Measurements from ENCODE around the gene ZNRF3.

ZNRF3 gene

DNA sequence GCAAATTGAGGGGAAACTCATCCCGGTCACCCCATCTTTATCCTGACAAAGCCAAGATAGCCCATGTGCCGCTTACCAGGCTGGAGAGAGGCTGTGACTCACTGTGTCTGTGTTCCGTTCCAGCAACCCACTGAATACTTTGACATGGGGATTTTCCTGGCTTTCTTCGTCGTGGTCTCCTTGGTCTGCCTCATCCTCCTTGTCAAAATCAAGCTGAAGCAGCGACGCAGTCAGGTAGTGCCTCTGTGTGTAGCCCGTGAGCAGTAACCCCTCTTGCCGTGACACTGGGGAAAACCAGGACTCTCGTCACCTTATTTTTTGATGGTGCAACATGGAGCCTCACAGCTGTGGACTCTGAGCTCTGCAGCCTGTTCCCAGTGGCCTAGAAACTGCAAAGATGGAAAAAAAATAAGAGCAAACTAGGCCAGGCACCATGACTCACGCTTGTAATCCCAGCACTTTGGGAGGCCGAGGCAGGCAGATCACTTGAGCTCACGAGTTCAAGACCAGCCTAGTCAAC lies 161.3 kb downstream of the ZNRF3 start:
- DNase-seq, result no peak

DNA sequence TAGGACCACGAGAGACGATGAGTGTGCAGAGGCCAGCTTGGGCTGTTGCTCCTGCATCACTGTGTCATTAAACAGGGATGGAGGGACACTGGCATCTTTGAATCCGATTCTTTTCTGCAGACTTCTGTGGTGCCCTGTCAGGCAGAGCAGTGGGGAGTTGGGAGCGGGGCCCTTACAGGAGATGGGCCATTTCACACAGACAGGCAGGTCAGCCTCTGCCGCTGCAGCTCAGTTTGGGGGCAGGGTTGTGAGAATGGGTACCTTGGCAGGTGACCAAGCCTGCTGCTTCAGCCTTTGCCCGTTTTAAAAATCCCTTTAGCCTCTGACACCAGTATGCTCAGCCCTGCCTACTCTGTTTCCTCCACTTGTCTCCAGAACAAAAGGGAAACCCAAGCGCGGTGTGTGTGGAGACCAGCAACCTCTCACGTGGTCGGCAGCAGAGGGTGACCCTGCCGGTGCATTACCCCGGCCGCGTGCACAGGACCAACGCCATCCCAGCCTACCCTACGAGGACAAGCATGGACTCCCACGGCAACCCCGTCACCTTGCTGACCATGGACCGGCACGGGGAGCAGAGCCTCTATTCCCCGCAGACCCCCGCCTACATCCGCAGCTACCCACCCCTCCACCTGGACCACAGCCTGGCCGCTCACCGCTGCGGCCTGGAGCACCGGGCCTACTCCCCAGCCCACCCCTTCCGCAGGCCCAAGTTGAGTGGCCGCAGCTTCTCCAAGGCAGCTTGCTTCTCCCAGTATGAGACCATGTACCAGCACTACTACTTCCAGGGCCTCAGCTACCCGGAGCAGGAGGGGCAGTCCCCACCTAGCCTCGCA lies 165.7 kb downstream of the ZNRF3 start:
- DNase-seq, result no peak

DNA sequence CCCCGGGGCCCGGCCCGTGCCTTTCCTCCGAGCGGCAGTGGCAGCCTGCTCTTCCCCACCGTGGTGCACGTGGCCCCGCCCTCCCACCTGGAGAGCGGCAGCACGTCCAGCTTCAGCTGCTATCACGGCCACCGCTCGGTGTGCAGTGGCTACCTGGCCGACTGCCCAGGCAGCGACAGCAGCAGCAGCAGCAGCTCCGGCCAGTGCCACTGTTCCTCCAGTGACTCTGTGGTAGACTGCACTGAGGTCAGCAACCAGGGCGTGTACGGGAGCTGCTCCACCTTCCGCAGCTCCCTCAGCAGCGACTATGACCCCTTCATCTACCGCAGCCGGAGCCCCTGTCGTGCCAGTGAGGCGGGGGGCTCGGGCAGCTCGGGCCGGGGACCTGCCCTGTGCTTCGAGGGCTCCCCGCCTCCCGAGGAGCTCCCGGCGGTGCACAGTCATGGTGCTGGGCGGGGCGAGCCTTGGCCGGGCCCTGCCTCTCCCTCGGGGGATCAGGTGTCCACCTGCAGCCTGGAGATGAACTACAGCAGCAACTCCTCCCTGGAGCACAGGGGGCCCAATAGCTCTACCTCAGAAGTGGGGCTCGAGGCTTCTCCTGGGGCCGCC lies 166.4 kb downstream of the ZNRF3 start:
- DNase-seq, result no peak

DNA sequence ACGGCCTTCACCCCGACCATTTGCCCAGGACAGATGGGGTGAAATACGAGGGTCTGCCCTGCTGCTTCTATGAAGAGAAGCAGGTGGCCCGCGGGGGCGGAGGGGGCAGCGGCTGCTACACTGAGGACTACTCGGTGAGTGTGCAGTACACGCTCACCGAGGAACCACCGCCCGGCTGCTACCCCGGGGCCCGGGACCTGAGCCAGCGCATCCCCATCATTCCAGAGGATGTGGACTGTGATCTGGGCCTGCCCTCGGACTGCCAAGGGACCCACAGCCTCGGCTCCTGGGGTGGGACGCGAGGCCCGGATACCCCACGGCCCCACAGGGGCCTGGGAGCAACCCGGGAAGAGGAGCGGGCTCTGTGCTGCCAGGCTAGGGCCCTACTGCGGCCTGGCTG lies 167.1 kb downstream of the ZNRF3 start:
- no peak for DNase-seq

DNA sequence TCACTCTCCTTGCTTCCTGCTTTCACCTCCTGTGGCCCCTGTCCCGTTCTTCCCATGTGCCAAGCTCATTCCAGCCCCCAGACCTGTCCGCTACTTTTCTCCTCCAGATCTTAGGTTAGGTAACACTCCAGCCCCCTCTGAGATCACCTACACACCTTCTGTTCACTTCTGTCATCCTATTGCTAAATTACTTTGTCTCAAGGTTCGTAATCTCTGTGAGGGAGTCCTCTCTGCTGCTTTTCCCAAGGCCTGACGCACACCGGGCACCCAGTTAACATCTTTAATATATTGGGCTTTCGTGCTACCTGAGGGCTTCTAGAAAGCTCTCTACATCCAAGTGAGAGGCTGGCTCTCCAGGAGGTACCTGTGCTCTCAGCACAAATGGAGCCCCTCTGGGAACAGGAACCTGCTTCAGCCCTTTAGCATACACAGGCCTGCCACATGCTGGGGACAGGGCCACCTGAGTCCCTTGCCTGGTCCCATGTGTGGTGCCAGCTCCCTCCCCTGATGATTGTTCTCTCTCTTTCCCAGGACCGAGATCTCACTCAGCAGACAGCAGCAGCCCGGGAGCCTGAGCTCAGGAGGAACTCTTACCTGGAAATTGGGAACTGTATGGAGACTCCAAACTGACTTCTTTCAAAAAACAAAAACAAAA lies 169.8 kb downstream of the ZNRF3 start:
- no peak for DNase-seq

DNA sequence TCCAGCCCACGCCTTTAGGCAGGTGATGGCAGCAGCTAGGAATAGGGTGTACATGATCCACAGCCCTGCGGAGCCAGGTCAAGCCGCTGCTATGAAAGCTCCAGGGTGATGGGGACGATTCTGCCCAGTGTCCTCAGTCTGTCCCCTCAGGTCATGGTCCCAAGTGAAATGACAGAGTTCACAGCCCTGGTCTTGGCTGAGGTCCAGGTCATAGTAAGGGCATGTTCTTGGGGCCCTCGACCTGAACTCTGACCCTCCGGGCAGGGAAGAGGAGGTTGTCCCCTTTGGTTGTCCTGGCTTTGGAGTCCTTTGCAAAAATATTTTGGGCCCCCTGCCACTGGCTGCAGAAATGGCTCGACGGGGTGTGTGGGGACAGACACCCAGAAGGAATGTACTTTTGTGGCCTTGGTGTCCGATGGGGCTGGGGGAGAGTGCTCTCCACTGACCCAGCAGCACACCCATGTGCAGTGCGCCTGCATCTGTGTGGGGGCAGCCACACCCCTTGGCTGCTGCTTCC lies 170.9 kb downstream of the ZNRF3 start:
- DNase-seq, result no peak

DNA sequence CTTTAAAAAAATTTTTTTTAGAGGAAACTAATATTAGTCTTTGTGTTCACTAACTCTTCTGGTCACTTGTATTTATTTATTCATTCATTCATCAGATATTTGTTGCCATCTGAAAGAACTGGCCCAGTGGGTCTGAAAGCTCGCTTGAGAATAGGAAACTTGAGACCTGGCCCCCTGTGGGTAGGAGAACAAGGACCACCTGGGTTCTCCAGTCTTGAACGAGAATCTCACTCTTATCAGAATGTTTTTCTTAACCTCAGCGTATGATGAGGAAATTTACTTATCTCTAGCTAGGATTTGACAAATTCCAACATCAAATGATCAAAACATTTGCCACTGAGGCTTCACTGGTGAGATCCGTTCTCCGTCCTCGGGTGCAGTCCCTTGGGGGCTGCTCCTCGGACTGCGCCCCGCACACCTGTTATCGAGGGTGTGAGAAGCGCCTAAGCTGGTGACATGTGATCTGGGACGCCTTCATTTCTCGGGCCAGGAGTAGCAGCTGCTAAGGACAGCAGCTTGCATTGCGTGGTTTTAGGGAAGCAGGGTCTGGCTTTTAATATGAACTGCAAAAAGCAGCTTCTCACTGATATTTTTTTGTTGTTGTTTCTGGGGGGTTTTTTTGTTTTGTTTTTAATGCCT lies 171.9 kb downstream of the ZNRF3 start:
- no peak for DNase-seq

DNA sequence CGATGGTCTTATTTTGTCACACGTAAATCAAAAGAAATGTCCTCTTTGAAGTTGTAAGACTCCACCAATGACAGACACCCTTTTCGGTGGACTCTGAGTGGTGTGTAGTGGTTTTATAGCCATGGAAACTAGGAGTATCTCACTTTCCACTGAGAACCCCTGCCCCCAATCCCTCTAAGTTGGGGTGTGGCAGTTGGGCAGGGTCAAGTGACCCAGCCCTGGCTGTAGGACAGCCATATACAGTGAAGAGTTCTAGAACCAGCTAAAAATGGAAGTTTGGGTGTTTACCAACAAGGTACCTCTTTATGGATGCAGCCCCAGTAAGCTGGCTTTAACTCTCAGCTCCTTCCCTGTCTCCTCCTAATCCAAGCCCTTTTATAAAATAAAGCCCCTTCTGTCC lies 173.1 kb downstream of the ZNRF3 start:
- DNase-seq, result no peak

DNA sequence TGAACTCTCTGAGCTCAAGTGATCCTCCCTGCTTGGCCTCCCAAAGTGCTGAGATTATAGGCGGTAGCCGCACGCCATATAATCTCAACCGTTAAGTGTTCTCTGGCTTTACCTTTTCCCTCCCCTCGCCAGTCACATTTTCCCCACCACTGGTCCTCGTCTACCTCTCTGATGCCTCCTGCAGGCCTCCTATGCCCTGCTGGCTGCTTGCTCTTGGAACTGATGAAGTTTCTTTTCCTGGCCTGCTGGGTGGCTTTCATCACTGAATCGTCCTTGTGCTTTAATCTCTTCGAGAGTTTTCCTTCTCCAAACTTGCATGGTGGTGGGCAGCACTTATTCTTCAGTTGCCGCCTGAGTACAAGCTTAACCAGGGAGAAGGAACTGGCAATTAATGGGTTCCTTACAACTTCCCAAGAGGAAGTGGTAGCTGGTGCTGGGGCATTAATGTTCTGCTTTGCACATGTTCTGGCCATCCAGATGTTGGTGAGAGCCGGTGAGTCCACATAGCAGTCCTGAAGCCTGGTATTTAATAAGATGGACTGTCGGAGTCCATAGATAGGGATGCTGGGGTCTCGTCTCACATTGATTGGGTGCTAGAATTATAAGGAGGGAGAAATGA lies 177.0 kb downstream of the ZNRF3 start:
- no peak for DNase-seq

DNA sequence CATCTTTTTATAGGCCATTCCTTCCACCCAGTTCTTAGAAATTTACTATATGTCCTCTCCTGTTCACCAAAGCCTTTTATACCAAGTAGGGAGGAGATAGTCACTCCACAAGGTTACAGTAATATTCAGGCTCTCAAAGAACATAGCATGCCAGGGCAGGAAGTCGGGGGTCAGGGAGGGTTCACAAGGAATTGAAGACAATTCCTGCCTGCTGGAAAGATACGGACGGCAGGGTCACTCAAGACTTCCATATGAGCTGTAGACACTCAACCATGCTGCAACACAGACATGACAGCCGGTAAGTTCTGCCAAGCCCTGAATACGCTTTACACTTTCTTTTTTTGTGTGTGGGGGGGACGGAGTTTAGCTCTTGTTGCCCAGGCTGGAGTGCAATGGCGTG lies 177.6 kb downstream of the ZNRF3 start:
- no peak for DNase-seq

DNA sequence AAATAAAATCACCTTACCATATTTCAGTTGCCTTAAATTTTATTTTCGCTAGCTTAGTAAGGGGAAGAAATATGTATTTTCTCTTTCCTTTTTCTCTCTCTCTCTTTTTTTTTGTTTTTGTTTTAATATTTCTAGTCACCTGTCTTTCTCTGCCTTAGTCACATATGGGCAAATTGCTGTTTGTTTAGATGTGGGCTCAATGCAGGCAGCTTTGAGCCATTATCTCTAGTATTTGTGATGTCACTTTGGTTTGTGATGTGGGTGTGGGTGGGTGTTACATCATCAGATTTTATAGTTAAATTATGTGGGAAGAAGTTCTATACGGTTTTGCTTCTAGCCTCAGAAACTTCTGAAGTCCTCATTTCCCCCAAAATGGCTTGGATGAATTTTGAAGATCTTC lies 178.4 kb downstream of the ZNRF3 start, which contains the start of gene C22orf31:
C22orf31 (minus strand) TSS at position 59 of the 400 bp plus-strand sequence; CDS start at position 20, 39 bp downstream.
- no peak for DNase-seq

DNA sequence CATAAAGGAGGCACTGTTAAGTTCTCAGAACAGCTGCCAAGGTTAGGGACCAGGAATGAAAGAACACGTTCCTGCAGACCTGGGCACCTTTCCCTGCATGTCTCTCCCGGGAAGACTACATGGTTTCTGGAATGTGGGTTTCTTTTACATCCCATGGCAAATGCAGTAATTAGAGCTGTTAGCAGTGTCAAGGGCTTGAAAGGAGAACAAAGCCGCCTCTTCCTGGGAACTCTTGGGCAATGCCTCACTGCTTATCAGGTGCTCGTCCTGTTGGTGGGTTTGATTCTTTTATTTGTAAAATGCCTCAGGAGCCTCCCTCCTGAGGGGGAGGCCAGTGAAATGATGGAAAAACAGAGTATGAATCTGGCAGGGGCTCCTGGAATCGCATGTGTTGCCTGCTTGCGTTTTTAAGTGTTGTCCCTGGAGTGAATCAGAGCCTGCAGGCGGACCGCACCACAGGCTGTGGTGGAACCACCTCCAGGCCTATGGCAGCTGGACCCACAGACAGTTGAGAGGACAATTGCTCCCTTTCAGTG lies 179.0 kb downstream of the ZNRF3 start:
- no peak for DNase-seq

DNA sequence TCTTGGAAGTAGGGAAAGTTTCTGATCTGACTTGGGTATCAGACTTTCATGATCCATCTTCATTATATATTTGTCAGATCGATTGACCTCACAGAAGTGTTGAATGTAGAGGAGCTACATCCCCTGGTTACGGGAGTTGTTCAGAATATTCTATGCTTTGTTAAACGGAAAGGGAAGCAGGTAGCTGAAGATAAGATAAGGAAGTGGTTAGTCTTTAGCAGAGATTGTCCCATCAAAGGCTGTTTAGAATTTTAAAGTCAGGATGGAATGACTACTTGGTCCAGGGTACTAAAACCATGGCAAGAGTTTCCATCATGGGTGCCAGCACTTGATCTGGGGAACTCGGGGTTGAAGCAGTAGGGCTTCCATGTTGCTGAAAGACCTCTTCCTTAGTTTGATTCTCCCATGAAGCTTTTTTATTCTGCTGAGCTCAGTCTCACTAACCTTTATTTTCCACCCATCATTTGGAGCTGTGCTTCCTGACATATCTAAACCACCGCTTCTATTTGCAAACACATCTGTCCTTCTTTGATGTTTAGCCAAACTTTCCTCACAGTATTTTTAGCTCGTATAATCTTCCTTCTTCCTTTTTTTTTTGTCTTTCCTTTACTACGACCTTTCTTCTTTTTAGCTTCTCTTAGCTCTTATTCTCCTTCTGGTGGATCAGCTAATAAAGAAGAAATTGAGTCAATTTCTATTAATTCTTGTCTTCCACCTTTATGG lies 182.3 kb downstream of the ZNRF3 start:
- DNase-seq, result no peak

DNA sequence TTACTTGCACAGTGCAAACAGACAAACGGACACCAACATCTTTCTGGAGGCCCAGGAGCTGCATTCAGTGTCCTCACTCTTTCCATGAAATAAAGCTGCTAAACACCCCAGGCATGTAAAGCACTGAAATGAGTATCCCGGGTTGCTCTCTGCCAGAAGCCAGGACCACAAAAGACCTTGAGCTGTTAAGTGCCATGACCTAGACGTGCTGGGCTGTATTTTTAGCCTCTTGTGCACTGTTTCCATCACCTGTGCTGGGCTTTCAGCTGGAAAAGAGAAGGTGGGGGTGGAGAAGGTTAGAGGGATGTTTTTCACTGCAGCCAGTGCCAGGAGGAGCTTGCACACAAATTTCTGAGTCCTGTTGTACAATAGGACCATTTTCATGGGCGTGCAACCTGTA lies 186.1 kb downstream of the ZNRF3 start:
- DNase-seq, result no peak

DNA sequence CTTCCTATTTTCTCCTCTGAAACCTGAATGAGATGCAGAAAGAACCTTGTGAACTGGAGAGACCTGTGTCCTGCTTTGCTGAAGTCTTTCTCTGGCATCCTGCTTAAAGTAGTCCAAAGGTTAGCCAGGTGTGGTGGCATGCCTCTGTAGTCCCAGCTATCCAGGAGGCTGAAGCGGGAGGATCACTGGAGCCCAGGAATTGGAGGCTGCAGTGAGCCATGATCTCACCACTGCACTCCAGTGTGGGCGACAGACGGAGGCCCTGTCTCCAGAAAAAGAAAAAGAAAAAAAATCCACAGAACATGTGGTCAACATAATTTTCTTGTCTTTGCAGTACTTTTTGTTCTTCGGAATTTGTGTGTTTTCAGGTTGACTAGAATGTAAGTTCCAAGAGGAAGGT lies 187.1 kb downstream of the ZNRF3 start:
- no peak for DNase-seq

DNA sequence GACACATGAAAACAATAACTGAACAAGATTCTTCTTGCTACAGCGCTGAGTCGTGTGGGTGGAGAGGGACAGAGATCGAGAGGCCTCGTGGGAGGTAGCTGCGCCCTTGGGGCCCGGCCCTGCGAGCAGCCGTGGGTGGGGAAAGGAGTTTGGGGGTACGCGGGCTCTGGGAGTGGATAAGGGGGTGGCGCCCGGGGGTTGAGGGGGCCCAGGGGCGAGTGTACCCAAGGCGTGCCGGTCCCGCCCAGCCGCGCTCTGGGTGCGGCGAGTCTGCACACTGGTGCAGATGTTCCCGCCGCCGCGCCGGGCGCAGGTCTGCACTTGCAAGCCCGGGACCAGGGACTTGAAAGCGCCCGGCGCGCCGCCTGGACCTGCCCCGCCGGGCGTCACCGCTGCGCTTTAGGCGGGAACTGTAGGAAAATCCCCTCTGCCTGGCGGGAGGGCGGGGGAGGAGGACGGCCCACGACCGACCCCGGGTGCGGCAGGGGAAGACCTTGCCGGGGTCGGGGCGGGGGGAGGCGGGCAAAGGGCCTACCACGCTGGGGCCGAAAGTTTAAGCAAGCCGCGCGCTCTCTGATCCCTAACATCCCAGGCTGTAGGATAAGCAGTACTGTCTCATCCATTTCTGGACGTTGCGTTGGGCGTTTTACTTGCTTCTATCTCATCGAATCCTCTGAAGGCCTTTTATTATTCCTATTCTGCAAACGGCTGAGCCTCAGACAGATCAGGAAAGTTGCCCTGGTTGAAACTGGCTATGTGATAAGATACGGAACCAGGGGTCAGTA lies 188.1 kb downstream of the ZNRF3 start:
- peak; percentile 35 for DNase-seq

DNA sequence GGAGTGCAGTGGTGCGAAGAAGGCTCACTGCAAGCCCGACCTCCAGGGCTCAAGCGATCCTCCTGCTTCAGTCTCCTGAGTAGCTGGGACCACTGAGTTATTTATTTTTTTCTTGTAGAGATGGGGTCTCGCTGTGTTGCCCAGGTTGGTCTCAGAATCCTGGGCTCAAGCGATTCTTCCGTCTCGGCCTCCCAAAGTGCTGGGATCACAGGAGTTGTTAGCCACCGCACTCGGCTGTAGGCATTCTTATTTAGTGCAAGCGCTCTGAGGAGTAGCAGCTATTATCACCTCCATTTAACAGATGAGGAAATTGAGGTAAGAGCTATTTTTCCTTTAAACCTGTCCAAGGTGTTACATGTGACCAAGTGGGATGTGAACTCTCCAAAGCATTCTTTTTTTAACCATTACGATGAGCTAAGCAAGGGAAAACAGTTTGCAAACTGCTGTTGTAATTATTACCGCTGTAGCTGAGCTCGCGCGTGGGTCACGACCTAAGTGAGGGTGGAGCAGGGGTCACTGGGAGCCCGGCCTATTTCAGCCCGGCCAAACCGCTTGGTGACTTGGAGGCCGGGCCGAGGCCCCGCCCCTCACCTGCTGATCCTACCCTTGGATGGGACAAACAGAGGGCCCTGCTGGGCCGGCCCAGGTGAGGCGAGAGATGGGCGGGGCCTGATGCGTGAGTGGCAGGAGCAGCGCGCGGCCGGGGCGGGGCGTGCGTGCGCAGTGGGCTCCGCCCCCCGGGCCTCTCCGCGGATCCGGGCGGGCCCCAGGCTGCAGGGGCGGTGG lies 189.0 kb downstream of the ZNRF3 start:
- DNase-seq, result peak; percentile 86

DNA sequence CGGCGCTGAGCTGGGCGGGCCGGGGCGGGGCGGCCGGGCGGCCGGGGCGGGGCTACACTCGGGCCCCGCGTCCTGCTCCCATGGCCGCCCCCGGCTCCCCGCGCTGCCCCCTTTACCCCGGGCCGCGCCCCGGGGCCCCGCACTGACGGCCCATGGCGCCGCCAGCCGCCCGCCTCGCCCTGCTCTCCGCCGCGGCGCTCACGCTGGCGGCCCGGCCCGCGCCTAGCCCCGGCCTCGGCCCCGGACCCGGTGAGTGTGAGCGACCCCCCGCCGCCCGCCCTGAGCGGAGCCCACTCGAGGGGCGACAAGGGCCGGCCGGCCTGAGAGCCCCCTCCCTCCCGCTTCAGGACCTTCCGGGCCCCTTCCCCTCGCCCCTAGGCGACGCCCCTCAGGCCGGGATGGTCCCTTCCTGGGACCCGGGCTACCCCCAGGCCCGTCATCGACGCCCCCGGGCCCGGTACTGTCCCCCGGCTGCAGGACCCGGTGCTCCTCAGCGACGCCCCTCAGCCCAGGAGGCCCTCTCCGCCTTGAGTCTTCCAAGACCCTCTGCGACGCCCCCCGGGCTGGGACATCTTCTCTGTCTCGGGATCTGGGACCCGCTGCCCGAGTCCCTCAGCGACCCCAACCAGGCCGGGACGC lies 189.7 kb downstream of the ZNRF3 start, which contains the start of gene KREMEN1:
KREMEN1 (plus strand) TSS at position 57 of the 639 bp plus-strand sequence; CDS start at position 153, 96 bp downstream.
- DNase-seq, result no peak

DNA sequence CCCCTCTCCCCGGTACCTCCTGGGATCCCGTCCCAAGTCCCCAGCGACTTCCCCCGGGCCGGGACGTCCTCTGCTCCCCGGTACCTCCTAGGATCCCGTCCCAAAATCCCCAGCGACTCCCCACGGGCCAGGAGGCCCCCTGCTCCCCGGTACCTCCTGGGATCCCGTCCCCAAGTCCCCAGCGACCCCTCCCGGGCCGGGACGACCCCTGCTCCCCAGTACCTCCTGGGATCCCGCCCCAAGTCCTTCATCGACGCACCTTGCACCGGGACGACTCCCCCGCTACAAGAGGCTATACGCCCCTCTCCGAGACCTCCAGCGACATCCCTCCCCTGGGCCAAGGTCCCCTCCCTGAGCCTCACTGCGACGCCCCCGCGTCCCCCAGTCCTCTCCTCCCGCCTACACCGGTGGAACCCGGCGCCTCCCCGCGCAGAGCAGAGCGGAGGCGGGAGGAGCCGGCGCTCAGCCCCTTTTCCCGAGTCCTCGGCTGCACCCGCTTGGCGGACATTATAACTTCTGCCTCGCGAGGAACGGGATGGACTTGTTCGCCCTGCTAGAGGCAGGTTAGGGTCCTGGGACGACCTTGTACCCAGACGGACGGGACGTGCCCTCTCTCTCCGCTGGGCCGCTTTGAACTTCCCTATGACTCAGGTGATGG lies 190.4 kb downstream of the ZNRF3 start:
- DNase-seq, result peak; percentile 29
